Measurements from ENCODE around the gene P2RX3.

The P2RX3 gene

DNA sequence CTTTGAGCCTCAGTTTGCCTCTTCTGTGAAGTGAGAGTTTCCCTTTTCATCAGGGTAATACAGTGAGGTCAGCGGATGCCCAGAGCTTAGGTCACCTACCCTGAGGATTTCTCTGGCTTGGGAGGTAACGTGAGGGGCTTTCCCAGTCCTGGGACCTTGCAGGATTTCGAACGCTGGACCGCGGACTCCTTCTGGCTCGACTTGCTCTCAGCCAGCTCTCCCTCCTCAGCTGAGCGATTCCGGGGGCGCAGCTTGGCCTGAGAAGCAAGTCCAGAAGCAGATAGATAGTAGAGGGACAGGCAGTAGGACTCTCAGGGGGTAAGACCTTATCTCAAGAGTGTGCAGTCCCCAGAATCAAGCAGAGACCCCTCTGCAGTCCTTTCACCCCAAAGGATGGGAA, 37.4 kb upstream of the P2RX3 start:
- no peak for TF ChIP-seq CTCF (IDR thresholded peaks at IDR 0.05; ENCODE audit: control insufficient read depth, extremely low read depth, insufficient read depth)
- no peak for DNase-seq (ENCODE audit: low read depth)
- H3K4me3 ChIP-seq (ENCODE audit: low read depth, low read length), result no peak overlapping the region

DNA sequence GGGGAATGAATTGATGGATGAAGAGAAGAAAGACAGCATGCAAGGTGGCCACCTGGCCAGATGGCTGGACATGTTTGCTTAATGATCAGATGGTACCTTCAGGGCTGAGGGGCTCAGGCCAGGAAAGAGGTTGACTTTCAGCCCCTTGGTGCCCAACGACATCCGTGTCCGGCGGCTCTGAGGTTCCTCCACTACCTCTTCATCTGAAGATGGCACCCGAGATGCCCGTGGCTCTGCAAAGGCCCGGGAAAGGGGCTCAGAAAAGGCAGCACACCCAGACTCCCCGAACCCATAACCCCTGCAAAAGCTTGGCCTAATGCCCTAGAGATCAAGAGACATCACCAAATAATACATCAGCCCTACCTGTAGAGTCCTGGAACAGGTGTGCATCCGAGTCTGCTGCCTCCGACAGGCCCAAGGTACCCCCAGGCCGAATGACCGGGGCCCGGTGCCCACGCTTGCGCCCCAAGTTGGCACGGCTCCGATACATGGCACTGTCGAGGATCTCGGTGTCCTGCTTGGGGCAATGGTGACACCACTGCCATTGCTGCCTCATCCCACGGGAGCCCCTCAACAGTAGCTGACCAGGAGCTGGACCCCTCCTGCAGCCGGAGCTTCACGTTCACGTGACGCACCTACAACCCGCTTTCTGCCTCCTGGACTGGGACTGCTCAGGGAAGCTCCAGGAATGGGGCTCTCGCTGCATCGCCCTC, 36.3 kb upstream of the P2RX3 start:
- no peak overlapping the region for H3K4me3 ChIP-seq (ENCODE audit: low read depth, low read length)
- no peak for TF ChIP-seq CTCF (IDR thresholded peaks at IDR 0.05; ENCODE audit: control insufficient read depth, extremely low read depth, insufficient read depth)
- no peak for DNase-seq (ENCODE audit: low read depth)

- TF ChIP-seq CTCF (IDR thresholded peaks at IDR 0.05; ENCODE audit: control insufficient read depth, extremely low read depth, insufficient read depth), result no peak
- DNase-seq (ENCODE audit: low read depth), result no peak
- no peak overlapping the region for H3K4me3 ChIP-seq (ENCODE audit: low read depth, low read length)
These were observed 35.7 kb upstream of the P2RX3 start for GRCh38 chr11:57302489-57302888.

GRCh38 chr11:57303280-57303989, 34.7 kb upstream of the P2RX3 start:
- no peak for TF ChIP-seq CTCF (IDR thresholded peaks at IDR 0.05; ENCODE audit: control insufficient read depth, extremely low read depth, insufficient read depth)
- no peak overlapping the region for H3K4me3 ChIP-seq (ENCODE audit: low read depth, low read length)
- no peak for DNase-seq (ENCODE audit: low read depth)

DNA sequence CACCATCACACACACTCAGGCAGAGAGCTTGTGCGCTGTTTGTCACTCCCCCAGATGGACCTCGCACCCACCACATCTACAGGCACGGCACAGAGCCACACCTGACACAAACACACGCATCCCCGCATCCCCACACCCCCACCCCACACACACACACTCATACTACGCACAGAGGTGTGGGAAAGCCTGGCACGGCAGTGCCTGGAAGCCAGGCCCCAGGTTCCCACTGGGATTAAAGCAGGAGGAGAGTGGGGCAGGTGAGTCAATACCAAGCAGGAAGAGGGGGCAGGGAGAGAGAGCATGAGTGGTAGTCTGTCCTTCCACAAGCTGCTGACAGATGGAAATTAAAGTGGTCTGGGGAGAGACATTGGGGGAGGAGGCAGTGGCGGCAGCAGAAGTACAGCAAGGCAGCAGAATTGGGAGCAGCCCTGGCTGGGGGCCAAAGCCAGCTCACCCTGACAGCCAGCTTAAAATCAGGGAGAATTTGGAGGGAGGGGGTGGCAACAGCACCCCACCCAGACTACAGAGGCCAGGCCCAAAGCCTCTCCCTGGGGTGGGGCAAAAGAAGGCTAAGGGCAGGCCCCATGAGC, 34.1 kb upstream of the P2RX3 start:
- TF ChIP-seq CTCF (IDR thresholded peaks at IDR 0.05; ENCODE audit: control insufficient read depth, extremely low read depth, insufficient read depth), result no peak
- no peak for DNase-seq (ENCODE audit: low read depth)
- no peak overlapping the region for H3K4me3 ChIP-seq (ENCODE audit: low read depth, low read length)

DNA sequence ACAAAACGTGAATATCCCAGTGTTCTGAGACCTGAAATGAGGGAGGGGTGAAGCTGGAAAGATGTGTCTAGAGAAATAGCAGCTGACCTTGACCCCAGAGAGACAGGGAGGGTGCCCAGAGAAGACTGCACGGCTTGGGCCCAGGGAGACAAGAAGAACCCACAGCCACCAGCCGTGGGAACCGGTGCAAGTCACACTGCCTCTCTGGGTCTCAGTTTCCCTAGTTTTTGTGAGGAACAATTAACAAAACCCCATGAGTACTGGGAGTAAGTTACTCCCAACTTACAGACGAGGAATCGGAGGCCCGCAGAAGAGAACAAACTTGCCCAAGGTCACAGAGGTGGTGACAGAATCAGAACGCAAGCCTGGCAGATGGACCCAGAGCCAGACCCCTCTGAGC, 32.6 kb upstream of the P2RX3 start:
- no peak for TF ChIP-seq CTCF (IDR thresholded peaks at IDR 0.05; ENCODE audit: control insufficient read depth, extremely low read depth, insufficient read depth)
- DNase-seq (ENCODE audit: low read depth), result no peak
- no peak overlapping the region for H3K4me3 ChIP-seq (ENCODE audit: low read depth, low read length)

All from LNCaP clone FGC (cell line).